H1 (cell line): ENCODE data around the gene RELN. TPM values are rescaled to one million over a fixed set of nuclear protein-coding genes. Genes with fewer than 3 reads are reported as not detected.

ENCODE experiments used
- EGR1 ChIP-seq: IDR thresholded peaks from 2 replicates; pipeline ENCODE4 v1.6.1; 2011; ENCODE audit warnings: low read depth, low read length, borderline replicate concordance
- KDM5A ChIP-seq: fragments of 200-600 bp; IDR thresholded peaks from 2 replicates; pipeline ENCODE4 v1.7.1; 2012; ENCODE audit warnings: mild to moderate bottlenecking, low read length, inconsistent platforms, mixed read lengths
- polyA plus RNA-seq, 7 experiments: library from polyadenylated mRNA; depleted of rRNA in 3 of 7; stranded (reverse) in 5 of 7; unstranded in 2 of 7; fragments of >200 nt in 5 of 7; fragments of 200-250 nt in 2 of 7; gene quantifications; 1 replicate in 5 of 7; 2 replicates in 1 of 7; 4 replicates in 1 of 7; pipeline versions ENCODE4 v1.2.1 to v1.2.3, GENCODE V29; 2011 to 2013; ENCODE audit warnings: missing spikeins in 2 of 7, mixed read lengths in 2 of 7
- total RNA-seq: library from RNA; stranded (reverse); fragmentation: NEBNext Ultra II Directional; extraction: Animal tissue kit (Norgen Biotek cat#: 25700); gene quantifications from 2 replicates; pipeline ENCODE4 v1.2.1, GENCODE V29; 2021
- TF ChIP-seq, protein P1 (sequence below): IDR thresholded peaks from 2 replicates; pipeline ENCODE4 v1.6.1; 2012; ENCODE audit warnings: inconsistent platforms

Gene RELN
- total and polyA plus RNA-seq, 2 of the 8 experiments (the other 6 are each of a cell fraction or from before 2014, with no cell fraction given): 0.03 to 0.07 TPM

DNA sequence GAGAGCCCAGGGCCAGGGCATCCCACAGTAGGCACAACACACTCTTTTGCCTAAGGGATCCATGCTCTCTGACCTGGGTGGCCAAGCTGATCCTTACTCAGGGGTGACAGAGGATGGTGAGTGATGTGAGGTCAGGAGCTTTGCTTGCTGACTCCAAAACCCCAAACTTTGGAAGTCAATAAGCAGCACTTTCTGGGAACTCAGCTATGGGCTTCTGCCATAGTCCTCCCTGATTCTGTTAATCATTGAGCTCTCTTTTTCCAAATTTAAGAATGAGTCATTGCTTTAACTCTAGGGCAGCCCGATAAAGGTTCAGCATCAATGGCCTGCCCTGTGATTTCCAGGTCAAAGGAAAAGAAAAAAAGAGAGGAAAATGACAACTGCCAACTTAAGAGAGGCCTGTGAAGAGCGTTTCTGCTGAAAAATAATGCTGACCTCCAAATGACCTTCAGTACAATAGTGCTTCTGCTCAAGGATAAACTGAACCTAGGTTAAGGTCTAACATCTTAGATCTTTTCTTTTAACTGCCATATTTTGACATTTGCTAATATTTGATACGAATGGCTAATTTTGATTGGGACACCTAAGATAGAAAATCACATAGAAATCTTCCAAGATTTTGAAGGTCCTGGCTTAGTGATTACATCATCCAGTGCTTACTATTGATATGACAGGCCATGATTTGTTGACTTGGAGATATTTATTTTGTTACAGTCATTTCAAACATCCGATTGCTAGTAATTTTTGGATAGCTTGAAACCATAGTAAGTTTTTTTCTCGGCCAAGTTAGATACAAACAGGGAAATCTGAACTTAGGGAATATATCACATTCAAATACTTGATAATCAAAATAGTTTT, 20.8 kb upstream of the RELN start (continued):
- TF ChIP-seq EGR1 (no peak), KDM5A (no peak)
- TF ChIP-seq, protein P1, sequence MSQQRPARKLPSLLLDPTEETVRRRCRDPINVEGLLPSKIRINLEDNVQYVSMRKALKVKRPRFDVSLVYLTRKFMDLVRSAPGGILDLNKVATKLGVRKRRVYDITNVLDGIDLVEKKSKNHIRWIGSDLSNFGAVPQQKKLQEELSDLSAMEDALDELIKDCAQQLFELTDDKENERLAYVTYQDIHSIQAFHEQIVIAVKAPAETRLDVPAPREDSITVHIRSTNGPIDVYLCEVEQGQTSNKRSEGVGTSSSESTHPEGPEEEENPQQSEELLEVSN: no peak
